Measurements from ENCODE around the gene NACC2. TPM values are rescaled to one million over a fixed set of nuclear protein-coding genes. Genes with fewer than 3 reads are reported as not detected.

The NACC2 gene
- polyA plus RNA-seq, 4 donors, result 4.9 to 10.1 (median 8.0) TPM

GRCh38 chr9:136002215-136002614 lies 92.9 kb downstream of the NACC2 start:
- no peak for FAIRE-seq
- H3K27ac ChIP-seq (ENCODE audit: low read depth in 1 of 3, low read length in 2 of 3), result no peak overlapping the region
- no peaks in the 10 kb centered on the region for H3K36me3 ChIP-seq (ENCODE audit: control insufficient read depth in 3 of 3, insufficient read depth in 2 of 3, low read depth in 1 of 3, low read length in 3 of 3)
- H3K27me3 ChIP-seq (ENCODE audit: control insufficient read depth in 3 of 3, insufficient read depth in 3 of 3, low read length in 3 of 3), result no peaks in the 10 kb centered on the region
- WGBS, 3 donors, result 84 to 94% (median 91%) methylated on average over 11 of the region's 11 CpGs
- H3K9me3 ChIP-seq (ENCODE audit: control insufficient read depth in 2 of 2, insufficient read depth in 1 of 2, low read depth in 1 of 2, low read length in 1 of 2), result no peaks in the 10 kb centered on the region
- no peak for DNase-seq
- no peak overlapping the region for H3K4me3 ChIP-seq (ENCODE audit: low read depth in 1 of 3, low read length in 3 of 3)
- peaks cover 0 to 12% (median 0%) of the 10 kb centered on the region in 3 donors for H3K4me1 ChIP-seq (ENCODE audit: control insufficient read depth in 3 of 3, insufficient read depth in 2 of 3, low read depth in 1 of 3, low read length in 2 of 3)

- no peaks in the 10 kb centered on the region for H3K27me3 ChIP-seq (ENCODE audit: control insufficient read depth in 3 of 3, insufficient read depth in 3 of 3, low read length in 3 of 3)
- WGBS, 3 donors, result 32 to 57% (median 45%) methylated on average over 18 of the region's 18 CpGs
- no peak for DNase-seq
- no peak overlapping the region for H3K4me3 ChIP-seq (ENCODE audit: low read depth in 1 of 3, low read length in 3 of 3)
- no peak overlapping the region for H3K27ac ChIP-seq (ENCODE audit: low read depth in 1 of 3, low read length in 2 of 3)
- peaks cover 0 to 12% (median 0%) of the 10 kb centered on the region in 3 donors for H3K4me1 ChIP-seq (ENCODE audit: control insufficient read depth in 3 of 3, insufficient read depth in 2 of 3, low read depth in 1 of 3, low read length in 2 of 3)
- no peaks in the 10 kb centered on the region for H3K9me3 ChIP-seq (ENCODE audit: control insufficient read depth in 2 of 2, insufficient read depth in 1 of 2, low read depth in 1 of 2, low read length in 1 of 2)
- no peaks in the 10 kb centered on the region for H3K36me3 ChIP-seq (ENCODE audit: control insufficient read depth in 3 of 3, insufficient read depth in 2 of 3, low read depth in 1 of 3, low read length in 3 of 3)
- FAIRE-seq, result no peak
These were observed 93.9 kb downstream of the NACC2 start for GRCh38 chr9:136001231-136001630.

- no peak for DNase-seq
- Histone ChIP-seq H3K27me3 (ENCODE audit: control insufficient read depth in 3 of 3, insufficient read depth in 3 of 3, low read length in 3 of 3) (no peaks in the 10 kb centered on the region), H3K4me1 (ENCODE audit: control insufficient read depth in 3 of 3, insufficient read depth in 2 of 3, low read depth in 1 of 3, low read length in 2 of 3) (peaks cover 0 to 18% (median 2%) of the 10 kb centered on the region in 3 donors), H3K27ac (ENCODE audit: low read depth in 1 of 3, low read length in 2 of 3) (no peak overlapping the region), H3K9me3 (ENCODE audit: control insufficient read depth in 2 of 2, insufficient read depth in 1 of 2, low read depth in 1 of 2, low read length in 1 of 2) (no peaks in the 10 kb centered on the region), H3K4me3 (ENCODE audit: low read depth in 1 of 3, low read length in 3 of 3) (no peak overlapping the region), H3K36me3 (ENCODE audit: control insufficient read depth in 3 of 3, insufficient read depth in 2 of 3, low read depth in 1 of 3, low read length in 3 of 3) (no peaks in the 10 kb centered on the region)
- 82 to 93% (median 88%) methylated on average over 14 to 16 of the region's 16 CpGs for WGBS, 3 donors
- FAIRE-seq, result no peak
These were observed 96.5 kb downstream of the NACC2 start for GRCh38 chr9:135998410-135999071.

- H3K4me3 ChIP-seq (ENCODE audit: low read depth in 1 of 3, low read length in 3 of 3), result no peak overlapping the region
These were observed 97.1 kb downstream of the NACC2 start for GRCh38 chr9:135998016-135998380.

DNA sequence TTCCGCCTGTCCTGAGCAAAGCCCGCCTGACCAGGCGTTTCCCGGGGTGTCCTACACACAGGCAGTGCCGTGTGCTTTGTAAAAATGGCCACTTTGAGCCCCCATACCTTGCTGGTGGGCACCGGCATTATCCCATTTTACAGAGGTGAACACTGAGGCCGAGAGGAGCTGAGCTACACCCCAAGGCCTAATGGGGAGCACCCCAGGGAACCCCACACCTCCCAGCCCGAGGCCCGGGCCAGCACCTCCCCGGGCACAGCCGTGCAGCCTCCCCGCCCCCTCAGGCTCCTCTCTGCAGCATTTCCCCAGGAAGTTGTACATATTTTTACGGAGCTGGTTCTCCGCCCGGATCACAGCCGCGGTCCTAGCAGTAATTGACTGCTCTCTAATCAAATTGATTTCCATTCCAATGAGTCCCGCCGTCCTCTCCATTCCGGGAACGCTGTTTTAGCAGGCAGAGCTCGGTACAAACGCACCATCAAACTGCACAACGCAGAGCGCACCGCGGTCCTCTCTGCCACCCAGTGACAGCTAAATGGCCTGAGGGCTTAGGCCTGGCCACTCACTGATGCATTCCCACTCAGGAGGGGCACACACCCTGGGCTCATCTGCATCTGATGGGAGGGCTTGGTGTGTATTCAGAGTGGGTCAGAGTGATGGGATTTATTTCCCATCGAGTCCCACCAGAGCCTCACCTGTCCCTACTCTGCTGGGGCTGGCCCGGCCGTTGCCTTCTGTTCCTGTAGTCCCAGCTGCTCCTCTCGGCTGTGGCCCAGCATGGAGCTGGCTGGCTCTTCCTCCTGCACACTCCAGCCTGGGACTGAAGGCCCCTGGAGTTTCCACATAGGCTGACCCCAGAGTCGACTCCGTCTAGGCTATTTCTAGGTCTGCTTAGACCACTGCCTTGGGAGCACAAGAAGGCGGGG lies 97.7 kb downstream of the NACC2 start:
- Histone ChIP-seq H3K27ac (ENCODE audit: low read depth in 1 of 3, low read length in 2 of 3) (no peak overlapping the region), H3K27me3 (ENCODE audit: control insufficient read depth in 3 of 3, insufficient read depth in 3 of 3, low read length in 3 of 3) (no peaks in the 10 kb centered on the region), H3K4me1 (ENCODE audit: control insufficient read depth in 3 of 3, insufficient read depth in 2 of 3, low read depth in 1 of 3, low read length in 2 of 3) (peaks cover 0 to 22% (median 5%) of the 10 kb centered on the region in 3 donors), H3K9me3 (ENCODE audit: control insufficient read depth in 2 of 2, insufficient read depth in 1 of 2, low read depth in 1 of 2, low read length in 1 of 2) (no peaks in the 10 kb centered on the region), H3K36me3 (ENCODE audit: control insufficient read depth in 3 of 3, insufficient read depth in 2 of 3, low read depth in 1 of 3, low read length in 3 of 3) (no peaks in the 10 kb centered on the region), H3K4me3 (ENCODE audit: low read depth in 1 of 3, low read length in 3 of 3) (no peak overlapping the region)
- no peak for FAIRE-seq
- 77 to 80% (median 77%) methylated on average over 31 to 34 of the region's 34 CpGs for WGBS, 3 donors
- no peak for DNase-seq

More at GRCh38 chr9:135998016-135998380, 97.1 kb downstream of the NACC2 start:
- FAIRE-seq, result no peak
- Histone ChIP-seq H3K9me3 (ENCODE audit: control insufficient read depth in 2 of 2, insufficient read depth in 1 of 2, low read depth in 1 of 2, low read length in 1 of 2) (no peaks in the 10 kb centered on the region), H3K27me3 (ENCODE audit: control insufficient read depth in 3 of 3, insufficient read depth in 3 of 3, low read length in 3 of 3) (no peaks in the 10 kb centered on the region), H3K36me3 (ENCODE audit: control insufficient read depth in 3 of 3, insufficient read depth in 2 of 3, low read depth in 1 of 3, low read length in 3 of 3) (no peaks in the 10 kb centered on the region), H3K27ac (ENCODE audit: low read depth in 1 of 3, low read length in 2 of 3) (no peak overlapping the region), H3K4me1 (ENCODE audit: control insufficient read depth in 3 of 3, insufficient read depth in 2 of 3, low read depth in 1 of 3, low read length in 2 of 3) (peaks cover 0 to 17% (median 5%) of the 10 kb centered on the region in 3 donors)
- 65 to 83% (median 81%) methylated on average over 10 of the region's 10 CpGs for WGBS, 3 donors
- no peak for DNase-seq

DNA sequence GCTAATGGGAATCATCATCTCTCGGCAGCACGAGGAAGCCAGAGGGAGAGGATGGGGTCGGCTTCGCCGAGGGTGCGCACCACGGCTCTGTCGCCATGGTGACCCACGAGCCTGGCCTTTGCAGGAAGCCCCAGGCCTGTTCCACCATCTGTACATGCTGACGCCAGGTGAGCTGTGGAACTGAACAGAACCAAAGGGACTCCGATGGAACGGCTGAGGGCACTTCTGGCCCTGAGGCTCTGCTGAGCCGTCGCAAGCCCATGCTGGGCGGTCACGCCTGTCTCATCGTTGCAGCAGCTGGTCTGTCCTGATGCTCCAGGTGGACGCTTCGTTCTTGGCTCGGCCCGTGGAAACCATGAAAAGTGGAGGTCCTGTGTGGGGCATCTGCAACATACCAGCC lies 99.3 kb downstream of the NACC2 start:
- Histone ChIP-seq H3K27ac (ENCODE audit: low read depth in 1 of 3, low read length in 2 of 3) (no peak overlapping the region), H3K4me1 (ENCODE audit: control insufficient read depth in 3 of 3, insufficient read depth in 2 of 3, low read depth in 1 of 3, low read length in 2 of 3) (peaks cover 0 to 27% (median 8%) of the 10 kb centered on the region in 3 donors), H3K4me3 (ENCODE audit: low read depth in 1 of 3, low read length in 3 of 3) (no peak overlapping the region), H3K36me3 (ENCODE audit: control insufficient read depth in 3 of 3, insufficient read depth in 2 of 3, low read depth in 1 of 3, low read length in 3 of 3) (no peaks in the 10 kb centered on the region), H3K27me3 (ENCODE audit: control insufficient read depth in 3 of 3, insufficient read depth in 3 of 3, low read length in 3 of 3) (no peaks in the 10 kb centered on the region), H3K9me3 (ENCODE audit: control insufficient read depth in 2 of 2, insufficient read depth in 1 of 2, low read depth in 1 of 2, low read length in 1 of 2) (no peaks in the 10 kb centered on the region)
- DNase-seq, result no peak
- FAIRE-seq, result no peak
- WGBS, 3 donors, result 95 to 97% (median 95%) methylated on average over 21 of the region's 21 CpGs

DNA sequence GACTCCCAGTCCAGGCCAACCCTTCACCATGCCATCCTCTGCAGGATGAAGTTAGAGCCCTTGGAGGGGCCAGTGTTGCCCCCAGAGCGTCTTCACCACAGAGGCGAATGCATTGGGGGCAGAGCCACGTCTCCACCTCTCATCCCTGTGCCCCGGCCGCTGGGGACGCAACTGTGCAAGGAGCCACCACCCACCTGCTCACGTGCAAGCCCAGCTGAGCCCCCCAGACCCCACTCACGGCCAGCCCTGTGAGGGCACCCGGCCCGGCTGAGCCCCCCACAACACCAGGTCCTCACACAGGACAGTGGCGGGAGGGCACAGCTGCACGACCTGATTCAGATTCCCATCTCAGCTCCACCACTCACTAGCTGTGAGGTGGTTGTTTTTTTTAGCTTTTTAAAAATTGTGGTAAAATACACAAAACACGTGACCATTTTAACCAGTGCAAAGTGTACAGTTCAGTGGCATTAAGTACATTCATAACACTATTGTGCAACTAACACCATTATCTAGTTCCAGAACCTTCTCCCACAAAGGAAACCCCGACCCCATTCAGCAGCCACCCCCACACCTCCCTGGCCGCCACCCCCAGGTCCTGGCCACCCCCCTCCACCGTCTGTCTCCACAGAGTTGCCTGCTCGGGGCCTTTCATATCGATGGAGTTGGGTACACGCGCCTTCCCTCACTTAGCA lies 100.4 kb downstream of the NACC2 start:
- Histone ChIP-seq H3K27me3 (ENCODE audit: control insufficient read depth in 3 of 3, insufficient read depth in 3 of 3, low read length in 3 of 3) (peaks cover 0 to 7% (median 0%) of the 10 kb centered on the region in 3 donors), H3K4me3 (ENCODE audit: low read depth in 1 of 3, low read length in 3 of 3) (no peak overlapping the region), H3K36me3 (ENCODE audit: control insufficient read depth in 3 of 3, insufficient read depth in 2 of 3, low read depth in 1 of 3, low read length in 3 of 3) (no peaks in the 10 kb centered on the region), H3K27ac (ENCODE audit: low read depth in 1 of 3, low read length in 2 of 3) (no peak overlapping the region), H3K9me3 (ENCODE audit: control insufficient read depth in 2 of 2, insufficient read depth in 1 of 2, low read depth in 1 of 2, low read length in 1 of 2) (no peaks in the 10 kb centered on the region), H3K4me1 (ENCODE audit: control insufficient read depth in 3 of 3, insufficient read depth in 2 of 3, low read depth in 1 of 3, low read length in 2 of 3) (peaks cover 0 to 34% (median 8%) of the 10 kb centered on the region in 3 donors)
- FAIRE-seq (no peak), DNase-seq (peak in 1 of 2 donors; percentile 28)
- WGBS, 3 donors, result 60 to 72% (median 65%) methylated on average over 19 to 20 of the region's 20 CpGs
